ENCODE measurements around the gene SDC3. TPM values are rescaled to one million over a fixed set of nuclear protein-coding genes. Genes with fewer than 3 reads are reported as not detected.

The SDC3 gene
- total RNA-seq, 1 experiment from 2014 or later: 3.7 TPM

DNA sequence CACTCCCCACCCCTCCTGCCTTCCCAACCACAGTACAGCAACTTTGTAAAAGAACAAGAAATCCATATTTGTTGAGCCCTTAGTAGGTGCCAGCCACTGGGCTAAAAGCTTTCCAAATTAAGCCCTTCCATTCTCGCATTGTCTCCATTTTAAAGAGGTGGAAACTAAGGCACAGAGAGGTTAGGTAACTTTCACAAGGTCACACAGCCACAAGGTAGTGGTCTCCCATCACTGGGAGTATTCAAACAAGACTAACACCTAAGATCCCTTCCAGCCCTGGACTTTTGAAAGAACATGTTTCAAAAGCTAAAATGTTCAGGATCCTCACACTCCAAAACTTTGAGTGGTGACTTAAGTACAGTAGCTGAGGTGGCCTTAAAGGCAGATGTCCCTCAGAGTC lies 3.2 kb downstream of the SDC3 start:
- Mint-ChIP-seq H3K36me3 (ENCODE audit: insufficient read depth, unreplicated experiment) (no peaks in the 10 kb centered on the region), H3K4me1 (ENCODE audit: low read depth, unreplicated experiment) (no peaks in the 10 kb centered on the region), H3K4me3 (ENCODE audit: unreplicated experiment) (no peak overlapping the region), H3K27me3 (ENCODE audit: insufficient read depth, unreplicated experiment) (no peaks in the 10 kb centered on the region), H3K27ac (ENCODE audit: unreplicated experiment) (no peak overlapping the region), H3K9me3 (ENCODE audit: unreplicated experiment) (no peaks in the 10 kb centered on the region)
- H3K36me3 ChIP-seq (ENCODE audit: control insufficient read depth, insufficient read depth, low read length): no peaks in the 10 kb centered on the region
- TF ChIP-seq, protein P1, sequence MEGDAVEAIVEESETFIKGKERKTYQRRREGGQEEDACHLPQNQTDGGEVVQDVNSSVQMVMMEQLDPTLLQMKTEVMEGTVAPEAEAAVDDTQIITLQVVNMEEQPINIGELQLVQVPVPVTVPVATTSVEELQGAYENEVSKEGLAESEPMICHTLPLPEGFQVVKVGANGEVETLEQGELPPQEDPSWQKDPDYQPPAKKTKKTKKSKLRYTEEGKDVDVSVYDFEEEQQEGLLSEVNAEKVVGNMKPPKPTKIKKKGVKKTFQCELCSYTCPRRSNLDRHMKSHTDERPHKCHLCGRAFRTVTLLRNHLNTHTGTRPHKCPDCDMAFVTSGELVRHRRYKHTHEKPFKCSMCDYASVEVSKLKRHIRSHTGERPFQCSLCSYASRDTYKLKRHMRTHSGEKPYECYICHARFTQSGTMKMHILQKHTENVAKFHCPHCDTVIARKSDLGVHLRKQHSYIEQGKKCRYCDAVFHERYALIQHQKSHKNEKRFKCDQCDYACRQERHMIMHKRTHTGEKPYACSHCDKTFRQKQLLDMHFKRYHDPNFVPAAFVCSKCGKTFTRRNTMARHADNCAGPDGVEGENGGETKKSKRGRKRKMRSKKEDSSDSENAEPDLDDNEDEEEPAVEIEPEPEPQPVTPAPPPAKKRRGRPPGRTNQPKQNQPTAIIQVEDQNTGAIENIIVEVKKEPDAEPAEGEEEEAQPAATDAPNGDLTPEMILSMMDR (IDR thresholded peaks at IDR 0.05; ENCODE audit: insufficient read depth in 1 of 2, low read depth in 1 of 2, low read length in 1 of 2, severe bottlenecking in 1 of 2, unreplicated experiment in 1 of 2): no peak
- DNase-seq: no peak
- intact Hi-C loops (cut with micrococcal nuclease; ENCODE audit: unreplicated experiment): no loop called here
- ChIA-PET POLR2A (no interaction called here), CTCF (no interaction called here)
- H3K4me1 ChIP-seq: no peaks in the 10 kb centered on the region
- BruUV-seq (replicated peaks): no TSS peak
- no peaks in the 10 kb centered on the region; the same call in 1 of the 2 replicates for H3K27me3 ChIP-seq (replicated peaks; ENCODE audit: control insufficient read depth, insufficient read depth, low read length)
- no peak overlapping the region for H3K4me3 ChIP-seq (ENCODE audit: low read depth, low read length)
- H3K9me3 ChIP-seq: no peaks in the 10 kb centered on the region

DNA sequence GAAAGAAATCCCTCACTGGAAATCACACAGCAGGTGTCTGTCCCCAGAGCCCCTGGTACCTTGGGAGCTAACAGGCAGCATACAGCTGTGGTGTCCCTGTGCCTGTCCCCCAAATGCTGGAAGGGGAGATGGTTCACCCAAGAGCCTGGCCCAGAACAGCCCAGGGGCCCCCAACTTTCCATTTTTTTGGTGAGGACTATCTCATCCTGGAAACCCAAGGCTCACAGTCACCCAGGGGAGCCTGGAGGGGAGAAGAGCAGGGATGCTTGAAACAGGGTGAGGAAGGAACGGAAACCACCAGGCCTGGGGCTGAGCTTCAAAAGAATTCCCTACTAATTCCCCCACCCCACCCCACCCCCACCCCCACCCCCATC lies 3.6 kb downstream of the SDC3 start:
- H3K4me3 ChIP-seq (ENCODE audit: low read depth, low read length): no peak overlapping the region
- H3K4me1 Mint-ChIP-seq (ENCODE audit: low read depth, unreplicated experiment): no peaks in the 10 kb centered on the region
- POLR2A ChIA-PET: no interaction called here
- no TSS peak for BruUV-seq (replicated peaks)
- no peaks in the 10 kb centered on the region for H3K36me3 ChIP-seq (ENCODE audit: control insufficient read depth, insufficient read depth, low read length)
- H3K4me1 ChIP-seq: no peaks in the 10 kb centered on the region
- H3K27me3 Mint-ChIP-seq (ENCODE audit: insufficient read depth, unreplicated experiment): no peaks in the 10 kb centered on the region
- no peak for DNase-seq
- CTCF ChIA-PET: no interaction called here
- no peaks in the 10 kb centered on the region for H3K9me3 ChIP-seq
- H3K27me3 ChIP-seq (replicated peaks; ENCODE audit: control insufficient read depth, insufficient read depth, low read length): no peaks in the 10 kb centered on the region; the same call in 1 of the 2 replicates
- TF ChIP-seq, protein P1 (IDR thresholded peaks at IDR 0.05; ENCODE audit: insufficient read depth in 1 of 2, low read depth in 1 of 2, low read length in 1 of 2, severe bottlenecking in 1 of 2, unreplicated experiment in 1 of 2): no peak
- H3K27ac Mint-ChIP-seq (ENCODE audit: unreplicated experiment): no peak overlapping the region
- no peaks in the 10 kb centered on the region for H3K9me3 Mint-ChIP-seq (ENCODE audit: unreplicated experiment)
- no peaks in the 10 kb centered on the region for H3K36me3 Mint-ChIP-seq (ENCODE audit: insufficient read depth, unreplicated experiment)
- intact Hi-C loops (cut with micrococcal nuclease; ENCODE audit: unreplicated experiment): no loop called here
- H3K4me3 Mint-ChIP-seq (ENCODE audit: unreplicated experiment): no peak overlapping the region

DNA sequence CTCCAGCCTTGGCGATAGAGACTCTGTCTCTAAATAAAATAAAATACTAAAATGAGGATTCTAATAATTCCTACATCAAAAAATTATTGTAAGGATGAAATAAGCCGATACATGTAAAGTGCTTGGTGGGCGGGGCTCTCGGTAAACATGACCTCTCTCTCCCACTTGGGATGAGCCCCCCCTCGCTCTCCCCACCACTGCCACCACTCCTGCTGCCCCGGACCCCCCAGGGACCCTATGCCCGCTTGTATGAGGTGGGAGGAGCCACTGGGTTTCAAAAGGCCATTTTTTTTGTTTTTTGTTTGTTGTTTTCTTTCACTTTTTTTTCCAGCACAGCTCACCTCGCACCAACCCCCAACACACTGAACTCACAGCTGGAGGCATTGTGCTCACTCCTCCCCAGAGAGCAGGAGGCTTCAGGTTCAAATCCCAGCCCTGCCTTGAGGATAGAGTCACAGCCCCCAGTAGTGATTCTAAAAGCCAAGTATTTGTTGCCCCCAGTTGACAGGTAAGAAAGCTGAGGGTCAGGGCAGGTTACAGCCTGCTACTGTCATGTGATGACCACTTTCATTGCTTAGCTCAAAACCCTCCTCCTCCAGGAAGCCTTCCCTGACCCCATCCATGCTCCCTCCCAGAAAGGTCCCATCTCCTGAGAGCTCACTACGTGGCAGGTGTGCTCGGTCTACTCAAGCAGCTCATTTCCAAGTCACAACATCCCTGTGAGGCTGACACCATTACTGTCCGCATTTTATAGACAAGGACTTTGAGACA lies 4.2 kb downstream of the SDC3 start:
- no peak for DNase-seq
- no peaks in the 10 kb centered on the region for H3K9me3 ChIP-seq
- POLR2A ChIA-PET: no interaction called here
- no peaks in the 10 kb centered on the region for H3K4me1 Mint-ChIP-seq (ENCODE audit: low read depth, unreplicated experiment)
- TF ChIP-seq, protein P1 (IDR thresholded peaks at IDR 0.05; ENCODE audit: insufficient read depth in 1 of 2, low read depth in 1 of 2, low read length in 1 of 2, severe bottlenecking in 1 of 2, unreplicated experiment in 1 of 2): no peak
- BruUV-seq (replicated peaks): no TSS peak
- H3K36me3 Mint-ChIP-seq (ENCODE audit: insufficient read depth, unreplicated experiment): no peaks in the 10 kb centered on the region
- no peaks in the 10 kb centered on the region for H3K4me1 ChIP-seq
- H3K4me3 Mint-ChIP-seq (ENCODE audit: unreplicated experiment): no peak overlapping the region
- no peak overlapping the region for H3K27ac Mint-ChIP-seq (ENCODE audit: unreplicated experiment)
- CTCF ChIA-PET: no interaction called here
- H3K36me3 ChIP-seq (ENCODE audit: control insufficient read depth, insufficient read depth, low read length): no peaks in the 10 kb centered on the region
- intact Hi-C loops (cut with micrococcal nuclease; ENCODE audit: unreplicated experiment): no loop called here
- H3K9me3 Mint-ChIP-seq (ENCODE audit: unreplicated experiment): no peaks in the 10 kb centered on the region
- no peak overlapping the region for H3K4me3 ChIP-seq (ENCODE audit: low read depth, low read length)
- H3K27me3 ChIP-seq (replicated peaks; ENCODE audit: control insufficient read depth, insufficient read depth, low read length): no peaks in the 10 kb centered on the region; the same call in 1 of the 2 replicates
- H3K27me3 Mint-ChIP-seq (ENCODE audit: insufficient read depth, unreplicated experiment): no peaks in the 10 kb centered on the region
